ENCODE data around the gene SLX4.

Gene SLX4

GRCh38 chr16:3548859-3549258 lies 62.5 kb downstream of the SLX4 start:
- no peak for DNase-seq

GRCh38 chr16:3548445-3548844 lies 63.0 kb downstream of the SLX4 start:
- DNase-seq: no peak

GRCh38 chr16:3546986-3547682 lies 64.3 kb downstream of the SLX4 start:
- DNase-seq: no peak

- peak in 1 of 2 experiments; percentile 14 for DNase-seq
Observed at GRCh38 chr16:3542601-3543373, 68.6 kb downstream of the SLX4 start.

- DNase-seq: no peak
Observed at GRCh38 chr16:3541527-3542155, 69.8 kb downstream of the SLX4 start.

- no peak for DNase-seq
Observed at GRCh38 chr16:3538222-3538621, 73.2 kb downstream of the SLX4 start.

GRCh38 chr16:3536851-3537250 lies 74.6 kb downstream of the SLX4 start:
- DNase-seq: no peak

GRCh38 chr16:3536271-3536731 lies 75.1 kb downstream of the SLX4 start:
- DNase-seq: no peak

GRCh38 chr16:3534126-3534525 lies 77.3 kb downstream of the SLX4 start:
- no peak for DNase-seq

GRCh38 chr16:3532741-3533140 lies 78.7 kb downstream of the SLX4 start:
- DNase-seq: no peak
